ENCODE results near the gene THAP10. TPM values are rescaled to one million over a fixed set of nuclear protein-coding genes. Genes with fewer than 3 reads are reported as not detected.

THAP10 gene
- total RNA-seq (3.0 TPM in 2 replicates), polyA plus RNA-seq (2.1 and 3.8 TPM in 2 replicates)

DNA sequence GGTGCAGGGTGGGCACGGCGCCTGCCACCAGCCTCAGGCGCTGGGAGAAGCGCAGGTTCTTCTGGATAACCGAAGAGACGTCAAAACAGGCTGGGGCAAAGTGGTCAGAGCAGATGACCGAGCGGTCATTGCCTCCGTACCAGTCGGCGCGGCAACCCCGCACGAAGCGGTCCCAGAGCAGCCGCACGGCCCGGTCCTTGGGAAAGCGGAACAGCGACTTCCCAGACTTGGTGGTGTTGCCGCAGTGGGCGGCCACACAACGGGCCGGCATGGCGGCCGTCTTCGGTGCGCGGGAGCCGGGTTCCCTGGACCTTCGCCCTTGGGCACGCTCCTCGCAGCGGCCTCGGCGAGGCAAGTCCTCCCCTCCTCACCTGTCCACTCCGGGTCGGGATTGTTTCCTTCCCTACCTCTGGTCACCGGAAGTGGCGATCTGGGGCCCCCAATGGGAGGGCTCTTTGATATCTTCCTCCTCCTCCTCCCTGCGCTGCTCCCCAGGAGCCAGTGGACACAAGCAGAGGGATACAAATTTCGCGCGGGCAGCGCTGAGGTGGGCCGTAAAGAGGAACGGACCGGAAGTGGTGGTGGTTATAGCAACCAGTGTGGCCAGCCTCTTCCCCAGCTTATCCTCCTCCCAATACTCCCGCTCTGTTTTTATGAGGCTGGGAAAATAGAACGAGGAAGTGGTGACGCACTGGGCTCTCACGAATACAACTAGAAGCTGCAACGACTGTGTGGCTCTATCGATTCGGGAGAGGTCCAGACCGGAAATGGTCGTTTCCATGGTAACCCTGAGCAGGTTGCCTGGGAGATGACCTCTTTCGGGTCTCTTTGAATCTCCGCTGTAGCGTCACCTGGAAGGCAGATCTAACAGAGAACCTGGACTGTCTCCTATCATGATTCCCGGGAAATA is at the start of gene THAP10, which contains the start of gene LRRC49:
THAP10 (minus strand) TSS at position 432 of the 910 bp plus-strand sequence; CDS start at position 271, 161 bp downstream.
LRRC49 (plus strand) TSS at position 825 of the 910 bp plus-strand sequence; CDS start at position 894, 69 bp downstream.
- no peaks in the 10 kb centered on the region for H3K36me3 ChIP-seq (replicated peaks; ENCODE audit: insufficient read depth, low read depth)
- no peaks in the 10 kb centered on the region for H3K4me1 ChIP-seq (ENCODE audit: insufficient read depth)
- TF ChIP-seq EZH2phosphoT487 (IDR thresholded peaks at IDR 0.05; ENCODE audit: low read depth, severe bottlenecking, unreplicated experiment) (no peak), EZH2 (IDR thresholded peaks at IDR 0.05; ENCODE audit: borderline replicate concordance) (no peak)
- TF ChIP-seq, protein P1, sequence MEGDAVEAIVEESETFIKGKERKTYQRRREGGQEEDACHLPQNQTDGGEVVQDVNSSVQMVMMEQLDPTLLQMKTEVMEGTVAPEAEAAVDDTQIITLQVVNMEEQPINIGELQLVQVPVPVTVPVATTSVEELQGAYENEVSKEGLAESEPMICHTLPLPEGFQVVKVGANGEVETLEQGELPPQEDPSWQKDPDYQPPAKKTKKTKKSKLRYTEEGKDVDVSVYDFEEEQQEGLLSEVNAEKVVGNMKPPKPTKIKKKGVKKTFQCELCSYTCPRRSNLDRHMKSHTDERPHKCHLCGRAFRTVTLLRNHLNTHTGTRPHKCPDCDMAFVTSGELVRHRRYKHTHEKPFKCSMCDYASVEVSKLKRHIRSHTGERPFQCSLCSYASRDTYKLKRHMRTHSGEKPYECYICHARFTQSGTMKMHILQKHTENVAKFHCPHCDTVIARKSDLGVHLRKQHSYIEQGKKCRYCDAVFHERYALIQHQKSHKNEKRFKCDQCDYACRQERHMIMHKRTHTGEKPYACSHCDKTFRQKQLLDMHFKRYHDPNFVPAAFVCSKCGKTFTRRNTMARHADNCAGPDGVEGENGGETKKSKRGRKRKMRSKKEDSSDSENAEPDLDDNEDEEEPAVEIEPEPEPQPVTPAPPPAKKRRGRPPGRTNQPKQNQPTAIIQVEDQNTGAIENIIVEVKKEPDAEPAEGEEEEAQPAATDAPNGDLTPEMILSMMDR (IDR thresholded peaks at IDR 0.05; ENCODE audit: poor library complexity), result no peak
- H3K27me3 ChIP-seq, result no peaks in the 10 kb centered on the region
- no peaks in the 10 kb centered on the region for H3K9me3 ChIP-seq (ENCODE audit: low read depth)
- H3K79me2 ChIP-seq, result no peaks in the 10 kb centered on the region
- H3K27ac ChIP-seq, result peak within 1 kb of the TSS; percentile 61
- H4K20me1 ChIP-seq (ENCODE audit: insufficient read depth, poor library complexity, severe bottlenecking), result no peaks in the 10 kb centered on the region
- WGBS (ENCODE audit: low lambda C conversion rate, missing lambda C conversion rate), result 1% methylated on average over 61 of the region's 61 CpGs
- peak within 1 kb of the TSS; percentile 93 for H3K4me2 ChIP-seq
- peak within 1 kb of the TSS; percentile 78 for H2AFZ ChIP-seq
- peak within 1 kb of the TSS; percentile 58 for H3K4me3 ChIP-seq
- peak; percentile 92 for DNase-seq (ENCODE audit: low spot score)
- H3K9me2 ChIP-seq (replicated peaks; ENCODE audit: insufficient read depth), result no peaks in the 10 kb centered on the region

DNA sequence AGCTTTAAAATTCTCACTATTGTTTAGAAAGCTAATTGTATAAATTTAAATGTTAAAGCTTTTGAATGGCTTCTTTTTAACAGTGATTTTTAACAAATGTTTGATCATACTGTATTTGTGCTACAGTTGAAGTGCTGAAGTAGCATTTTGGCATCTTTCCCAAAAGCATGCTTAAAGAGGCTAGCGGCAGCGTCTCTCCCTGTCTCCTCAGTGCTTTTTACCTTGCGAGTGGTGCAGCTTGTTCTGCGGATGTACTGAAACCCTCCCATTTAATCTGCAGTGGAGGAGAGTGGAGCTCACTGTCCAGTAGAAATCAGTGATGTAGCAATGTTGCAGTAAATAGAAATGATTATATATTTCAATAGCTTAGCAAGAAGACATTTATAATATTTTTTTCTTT is 44.1 kb upstream of the THAP10 start:
- 62% methylated on average over 4 of the region's 4 CpGs for WGBS (ENCODE audit: low lambda C conversion rate, missing lambda C conversion rate)
- H4K20me1 ChIP-seq (ENCODE audit: insufficient read depth, poor library complexity, severe bottlenecking), result no peaks in the 10 kb centered on the region
- DNase-seq (ENCODE audit: low spot score), result no peak
- no peaks in the 10 kb centered on the region for H3K9me2 ChIP-seq (replicated peaks; ENCODE audit: insufficient read depth)
- H2AFZ ChIP-seq, result no peak overlapping the region
- no peak overlapping the region for H3K4me3 ChIP-seq
- no peaks in the 10 kb centered on the region for H3K79me2 ChIP-seq
- H3K4me2 ChIP-seq, result no peak overlapping the region
- no peaks in the 10 kb centered on the region for H3K27me3 ChIP-seq
- H3K27ac ChIP-seq, result no peak overlapping the region
- TF ChIP-seq EZH2 (IDR thresholded peaks at IDR 0.05; ENCODE audit: borderline replicate concordance) (no peak), EZH2phosphoT487 (IDR thresholded peaks at IDR 0.05; ENCODE audit: low read depth, severe bottlenecking, unreplicated experiment) (no peak)
- TF ChIP-seq, protein P1 (IDR thresholded peaks at IDR 0.05; ENCODE audit: poor library complexity), result no peak
- no peaks in the 10 kb centered on the region for H3K36me3 ChIP-seq (replicated peaks; ENCODE audit: insufficient read depth, low read depth)
- H3K4me1 ChIP-seq (ENCODE audit: insufficient read depth), result no peaks in the 10 kb centered on the region
- H3K9me3 ChIP-seq (ENCODE audit: low read depth), result no peaks in the 10 kb centered on the region

DNA sequence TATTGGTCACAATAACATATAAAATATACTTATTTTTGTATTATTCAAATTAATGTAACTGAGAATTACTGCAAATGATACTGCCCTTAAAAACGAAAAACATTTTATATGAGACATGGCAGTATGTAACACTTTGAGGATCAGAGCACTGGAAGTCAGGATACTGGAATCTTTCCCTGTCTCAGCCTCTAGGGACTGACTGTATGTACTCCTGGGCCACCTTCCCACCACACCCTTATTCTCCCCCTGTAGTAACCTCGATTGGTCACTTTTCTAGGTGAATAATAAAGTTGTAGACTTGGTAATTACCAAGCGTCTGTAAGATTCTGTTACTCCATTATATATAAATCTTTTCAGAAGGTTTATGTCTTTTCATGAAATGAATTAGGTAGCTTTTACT is 43.4 kb upstream of the THAP10 start:
- H3K27me3 ChIP-seq, result no peaks in the 10 kb centered on the region
- H2AFZ ChIP-seq, result no peak overlapping the region
- no peaks in the 10 kb centered on the region for H3K9me3 ChIP-seq (ENCODE audit: low read depth)
- H3K36me3 ChIP-seq (replicated peaks; ENCODE audit: insufficient read depth, low read depth), result no peaks in the 10 kb centered on the region
- no peaks in the 10 kb centered on the region for H3K4me1 ChIP-seq (ENCODE audit: insufficient read depth)
- H3K4me3 ChIP-seq, result no peak overlapping the region
- no peak overlapping the region for H3K4me2 ChIP-seq
- 80% methylated on average over 3 of the region's 3 CpGs for WGBS (ENCODE audit: low lambda C conversion rate, missing lambda C conversion rate)
- no peaks in the 10 kb centered on the region for H3K79me2 ChIP-seq
- no peak overlapping the region for H3K27ac ChIP-seq
- DNase-seq (ENCODE audit: low spot score), result no peak
- TF ChIP-seq, protein P1 (IDR thresholded peaks at IDR 0.05; ENCODE audit: poor library complexity), result no peak
- TF ChIP-seq EZH2phosphoT487 (IDR thresholded peaks at IDR 0.05; ENCODE audit: low read depth, severe bottlenecking, unreplicated experiment) (no peak), EZH2 (IDR thresholded peaks at IDR 0.05; ENCODE audit: borderline replicate concordance) (no peak)
- no peaks in the 10 kb centered on the region for H4K20me1 ChIP-seq (ENCODE audit: insufficient read depth, poor library complexity, severe bottlenecking)
- no peaks in the 10 kb centered on the region for H3K9me2 ChIP-seq (replicated peaks; ENCODE audit: insufficient read depth)
